Hepatocyte (in vitro differentiated cells): Measurements from ENCODE around the gene ALK.

ENCODE experiments used
- EZH2 ChIP-seq: fragments of 200-600 bp; sonication (generic); IDR thresholded peaks from 2 replicates; pipeline ENCODE4 v1.6.1; 2016; ENCODE audit warnings: antibody characterized with exemption, mild to moderate bottlenecking, borderline replicate concordance
- EZH2phosphoT487 ChIP-seq: fragments of 200-600 bp; sonication (generic); IDR thresholded peaks from one replicate; pipeline ENCODE4 v1.6.1; 2018; ENCODE audit warnings: antibody characterized with exemption, mild to moderate bottlenecking, low read depth, moderate library complexity; ENCODE audit not compliant: unreplicated experiment, severe bottlenecking
- TF ChIP-seq, protein P1 (sequence below): fragments of 200-600 bp; sonication (generic); IDR thresholded peaks from 2 replicates; pipeline ENCODE4 v1.5.1; 2016; ENCODE audit warnings: antibody characterized with exemption, mild to moderate bottlenecking; ENCODE audit not compliant: poor library complexity

DNA sequence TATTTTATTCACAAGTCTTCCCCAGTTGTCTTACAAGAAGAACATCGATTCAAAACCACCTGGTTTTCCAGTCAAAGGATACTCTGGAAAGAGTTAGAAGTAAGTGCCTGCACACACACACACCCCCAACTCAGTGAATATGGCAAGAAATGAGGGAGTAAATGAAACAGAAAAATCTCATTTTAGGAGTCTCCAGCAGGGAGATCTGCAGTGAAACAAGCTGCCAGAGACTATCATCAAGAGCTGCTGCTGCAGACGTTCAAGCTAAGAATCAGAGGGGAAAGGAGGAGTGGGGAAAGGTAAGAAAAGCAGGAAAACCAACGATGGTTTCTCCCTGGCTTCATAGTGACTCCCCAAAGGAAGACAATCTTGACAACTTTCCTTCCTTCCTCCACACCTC is 2.4 kb downstream of the ALK start:
- TF ChIP-seq, protein P1, sequence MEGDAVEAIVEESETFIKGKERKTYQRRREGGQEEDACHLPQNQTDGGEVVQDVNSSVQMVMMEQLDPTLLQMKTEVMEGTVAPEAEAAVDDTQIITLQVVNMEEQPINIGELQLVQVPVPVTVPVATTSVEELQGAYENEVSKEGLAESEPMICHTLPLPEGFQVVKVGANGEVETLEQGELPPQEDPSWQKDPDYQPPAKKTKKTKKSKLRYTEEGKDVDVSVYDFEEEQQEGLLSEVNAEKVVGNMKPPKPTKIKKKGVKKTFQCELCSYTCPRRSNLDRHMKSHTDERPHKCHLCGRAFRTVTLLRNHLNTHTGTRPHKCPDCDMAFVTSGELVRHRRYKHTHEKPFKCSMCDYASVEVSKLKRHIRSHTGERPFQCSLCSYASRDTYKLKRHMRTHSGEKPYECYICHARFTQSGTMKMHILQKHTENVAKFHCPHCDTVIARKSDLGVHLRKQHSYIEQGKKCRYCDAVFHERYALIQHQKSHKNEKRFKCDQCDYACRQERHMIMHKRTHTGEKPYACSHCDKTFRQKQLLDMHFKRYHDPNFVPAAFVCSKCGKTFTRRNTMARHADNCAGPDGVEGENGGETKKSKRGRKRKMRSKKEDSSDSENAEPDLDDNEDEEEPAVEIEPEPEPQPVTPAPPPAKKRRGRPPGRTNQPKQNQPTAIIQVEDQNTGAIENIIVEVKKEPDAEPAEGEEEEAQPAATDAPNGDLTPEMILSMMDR = no peak
- no peak for TF ChIP-seq EZH2
- no peak for TF ChIP-seq EZH2phosphoT487
